Vagina (tissue), 2 donors: ENCODE measurements around the gene TECTB.

Experiments
- POLR2A ChIP-seq, 2 donors: fragments of 450-650 bp; IDR thresholded peaks; one replicate each; pipeline ENCODE4 v1.6.1; 2017; ENCODE audit warnings: antibody characterized with exemption in 2 of 2, mild to moderate bottlenecking in 2 of 2, moderate library complexity in 2 of 2
- TF ChIP-seq, protein P1 (sequence below), 3 experiments: fragments of 450-650 bp in 2 of 3; fragments of 200-600 bp in 1 of 3; sonication (generic) in 1 of 3; IDR thresholded peaks; one replicate each; pipeline ENCODE4 v1.5.1; 2017 to 2019; ENCODE audit warnings: antibody characterized with exemption in 3 of 3, mild to moderate bottlenecking in 2 of 3, moderate library complexity in 2 of 3

GRCh38 chr10:112259688-112260087 lies 23.5 kb upstream of the TECTB start:
- TF ChIP-seq, protein P1, sequence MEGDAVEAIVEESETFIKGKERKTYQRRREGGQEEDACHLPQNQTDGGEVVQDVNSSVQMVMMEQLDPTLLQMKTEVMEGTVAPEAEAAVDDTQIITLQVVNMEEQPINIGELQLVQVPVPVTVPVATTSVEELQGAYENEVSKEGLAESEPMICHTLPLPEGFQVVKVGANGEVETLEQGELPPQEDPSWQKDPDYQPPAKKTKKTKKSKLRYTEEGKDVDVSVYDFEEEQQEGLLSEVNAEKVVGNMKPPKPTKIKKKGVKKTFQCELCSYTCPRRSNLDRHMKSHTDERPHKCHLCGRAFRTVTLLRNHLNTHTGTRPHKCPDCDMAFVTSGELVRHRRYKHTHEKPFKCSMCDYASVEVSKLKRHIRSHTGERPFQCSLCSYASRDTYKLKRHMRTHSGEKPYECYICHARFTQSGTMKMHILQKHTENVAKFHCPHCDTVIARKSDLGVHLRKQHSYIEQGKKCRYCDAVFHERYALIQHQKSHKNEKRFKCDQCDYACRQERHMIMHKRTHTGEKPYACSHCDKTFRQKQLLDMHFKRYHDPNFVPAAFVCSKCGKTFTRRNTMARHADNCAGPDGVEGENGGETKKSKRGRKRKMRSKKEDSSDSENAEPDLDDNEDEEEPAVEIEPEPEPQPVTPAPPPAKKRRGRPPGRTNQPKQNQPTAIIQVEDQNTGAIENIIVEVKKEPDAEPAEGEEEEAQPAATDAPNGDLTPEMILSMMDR (IDR thresholded peaks at IDR 0.05) = no peak
- TF ChIP-seq POLR2A (IDR thresholded peaks at IDR 0.05) = no peak
